H9 (cell line): ENCODE data around the gene ANKRD55. TPM values are rescaled to one million over a fixed set of nuclear protein-coding genes. Genes with fewer than 3 reads are reported as not detected.

Experiments
- DNase-seq: peaks from one replicate; pipeline ENCODE4 v3.0.0-alpha.2; 2017
- H2AFZ ChIP-seq: one replicate; pipeline ENCODE4 v1.6.1; 2013; ENCODE audit warnings: mild to moderate bottlenecking, low read length, control low read depth, moderate library complexity
- H2AK5ac ChIP-seq: 2 replicates; pipeline ENCODE4 v1.6.1; 2013; ENCODE audit warnings: low read length, control low read depth, mixed read lengths; ENCODE audit not compliant: insufficient read length
- H2BK120ac ChIP-seq: one replicate; pipeline ENCODE4 v1.6.1; 2013; ENCODE audit warnings: low read depth, mild to moderate bottlenecking, low read length, control low read depth, inconsistent platforms; ENCODE audit not compliant: poor library complexity, severe bottlenecking
- H2BK12ac ChIP-seq: 2 replicates; pipeline ENCODE4 v1.6.1; 2013; ENCODE audit warnings: low read length, control low read depth, mixed read lengths, low read depth; ENCODE audit not compliant: insufficient read length
- H2BK15ac ChIP-seq: 2 replicates; pipeline ENCODE4 v1.6.1; 2013; ENCODE audit warnings: low read depth, low read length, control low read depth
- H2BK20ac ChIP-seq: one replicate; pipeline ENCODE4 v1.6.1; 2013; ENCODE audit warnings: low read depth, mild to moderate bottlenecking, low read length, control low read depth, inconsistent platforms; ENCODE audit not compliant: poor library complexity, severe bottlenecking
- H2BK5ac ChIP-seq: 2 replicates; pipeline ENCODE4 v1.6.1; 2013; ENCODE audit warnings: low read length, control low read depth, mixed read lengths; ENCODE audit not compliant: insufficient read length
- H3K14ac ChIP-seq: 2 replicates; pipeline ENCODE4 v1.6.1; 2013; ENCODE audit warnings: low read length, control low read depth; ENCODE audit not compliant: insufficient read depth
- H3K18ac ChIP-seq: 2 replicates; pipeline ENCODE4 v1.6.1; 2013; ENCODE audit warnings: low read depth, mild to moderate bottlenecking, mixed read lengths, low read length, control low read depth; ENCODE audit not compliant: insufficient read length
- H3K23ac ChIP-seq: 2 replicates; pipeline ENCODE4 v1.6.1; 2013; ENCODE audit warnings: low read length, control low read depth, mixed read lengths, low read depth; ENCODE audit not compliant: insufficient read length
- H3K23me2 ChIP-seq: 2 replicates; pipeline ENCODE4 v1.6.1; 2013; ENCODE audit warnings: low read depth, mild to moderate bottlenecking, mixed read lengths, low read length, control low read depth; ENCODE audit not compliant: insufficient read length, poor library complexity, severe bottlenecking
- H3K27ac ChIP-seq: 2 replicates; pipeline ENCODE4 v1.5.1; 2013; ENCODE audit warnings: low read length, control low read depth, mixed read lengths, low read depth; ENCODE audit not compliant: insufficient read length
- H3K27me3 ChIP-seq: 2 replicates; pipeline ENCODE4 v1.6.1; 2013; ENCODE audit warnings: low read length, control low read depth, inconsistent platforms; ENCODE audit not compliant: insufficient read depth
- H3K4ac ChIP-seq: 2 replicates; pipeline ENCODE4 v1.6.1; 2013; ENCODE audit warnings: low read depth, mild to moderate bottlenecking, control low read depth, inconsistent platforms, low read length, moderate library complexity
- H3K4me1 ChIP-seq: 2 replicates; pipeline ENCODE4 v1.6.1; 2013; ENCODE audit warnings: low read length, control low read depth, inconsistent platforms; ENCODE audit not compliant: insufficient read depth
- H3K4me2 ChIP-seq: 2 replicates; pipeline ENCODE4 v1.6.1; 2013; ENCODE audit warnings: low read length, control low read depth, mixed read lengths; ENCODE audit not compliant: insufficient read length, insufficient read depth
- H3K56ac ChIP-seq: 2 replicates; pipeline ENCODE4 v1.6.1; 2013; ENCODE audit warnings: low read depth, mild to moderate bottlenecking, mixed read lengths, low read length, control low read depth; ENCODE audit not compliant: insufficient read length
- H3K79me1 ChIP-seq: 2 replicates; pipeline ENCODE4 v1.6.1; 2013; ENCODE audit warnings: low read depth, mild to moderate bottlenecking, moderate library complexity, low read length, control low read depth, inconsistent platforms; ENCODE audit not compliant: insufficient read depth, poor library complexity, severe bottlenecking
- H3K79me2 ChIP-seq: 2 replicates; pipeline ENCODE4 v1.6.1; 2013; ENCODE audit warnings: low read length, control low read depth, inconsistent platforms; ENCODE audit not compliant: insufficient read depth
- H3K9ac ChIP-seq: 2 replicates; pipeline ENCODE4 v1.6.1; 2013; ENCODE audit warnings: low read length, control low read depth, mixed read lengths; ENCODE audit not compliant: insufficient read length; ENCODE audit errors: extremely low read depth
- H3K9me3 ChIP-seq: one replicate; pipeline ENCODE4 v1.6.1; 2013; ENCODE audit warnings: low read depth, low read length, inconsistent platforms; ENCODE audit not compliant: control insufficient read depth
- H3T11ph ChIP-seq: one replicate; pipeline ENCODE4 v1.6.1; 2013; ENCODE audit warnings: mild to moderate bottlenecking, low read length, control low read depth, inconsistent platforms
- H4K20me1 ChIP-seq: one replicate; pipeline ENCODE4 v1.6.1; 2013; ENCODE audit not compliant: control insufficient read depth, insufficient read length, insufficient read depth
- H4K5ac ChIP-seq: 2 replicates; pipeline ENCODE4 v1.6.1; 2013; ENCODE audit warnings: low read depth, mild to moderate bottlenecking, mixed read lengths, low read length, control low read depth; ENCODE audit not compliant: insufficient read length
- H4K8ac ChIP-seq: replicated peaks from 2 replicates; pipeline ENCODE4 v1.6.1; 2013; ENCODE audit warnings: low read length, control low read depth, mixed read lengths, low read depth; ENCODE audit not compliant: insufficient read length
- H4K91ac ChIP-seq: 2 replicates; pipeline ENCODE4 v1.6.1; 2013; ENCODE audit warnings: low read depth, mild to moderate bottlenecking, moderate library complexity, mixed read lengths, low read length, control low read depth; ENCODE audit not compliant: insufficient read length
- H3K27ac Mint-ChIP-seq, 3 experiments: 2 replicates in 2 of 3; 3 replicates in 1 of 3; pipeline ENCODE4 v1.8.0; 2020 to 2021; ENCODE audit warnings: mixed read lengths in 3 of 3, mild to moderate bottlenecking in 1 of 3, moderate library complexity in 1 of 3
- H3K27me3 Mint-ChIP-seq: 2 replicates; pipeline ENCODE4 v1.8.0; 2021; ENCODE audit warnings: low read depth, mild to moderate bottlenecking, moderate library complexity, mixed read lengths
- H3K36me3 Mint-ChIP-seq, 3 experiments: 2 replicates in 2 of 3; 3 replicates in 1 of 3; pipeline ENCODE4 v1.8.0; 2020 to 2021; ENCODE audit warnings: low read depth in 3 of 3, mixed read lengths in 3 of 3; ENCODE audit not compliant: insufficient read depth in 1 of 3
- H3K4me1 Mint-ChIP-seq, 2 experiments: 2 replicates each; pipeline ENCODE4 v1.8.0; 2020; ENCODE audit warnings: mixed read lengths in 2 of 2
- H3K4me3 Mint-ChIP-seq, 2 experiments: 2 replicates in 1 of 2; 3 replicates in 1 of 2; pipeline ENCODE4 v1.8.0; 2020 to 2021; ENCODE audit warnings: mild to moderate bottlenecking in 2 of 2, mixed read lengths in 2 of 2, moderate library complexity in 1 of 2
- H3K9me3 Mint-ChIP-seq, 2 experiments: 2 replicates in 1 of 2; 3 replicates in 1 of 2; pipeline ENCODE4 v1.8.0; 2020; ENCODE audit warnings: mild to moderate bottlenecking in 2 of 2, mixed read lengths in 2 of 2, moderate library complexity in 1 of 2
- CTCF ChIP-seq: fragments of 200-600 bp; sonication (generic); conservative IDR thresholded peaks from 3 replicates; pipeline ENCODE4 v1.8.0; 2021; ENCODE audit warnings: antibody characterized with exemption, mild to moderate bottlenecking
- total RNA-seq: library from RNA; stranded (reverse); gene quantifications from 2 replicates; pipeline ENCODE4 v1.2.1, GENCODE V29; 2021

The ANKRD55 gene
- total RNA-seq, 1 experiment from 2014 or later: not detected

- Histone ChIP-seq H2AK5ac (no peak overlapping the region), H3K23me2 (no peaks in the 10 kb centered on the region), H4K5ac (no peak overlapping the region), H3K4ac (no peak overlapping the region), H3K56ac (no peak overlapping the region), H4K91ac (no peak overlapping the region), H3K9me3 (no peaks in the 10 kb centered on the region), H4K8ac (no peak overlapping the region), H2BK20ac (no peak overlapping the region), H2BK5ac (no peak overlapping the region), H3K79me2 (no peaks in the 10 kb centered on the region), H2BK15ac (no peak overlapping the region), H3K9ac (no peak overlapping the region), H2BK120ac (no peak overlapping the region), H3K14ac (no peak overlapping the region), H3K79me1 (no peaks in the 10 kb centered on the region), H3K18ac (no peak overlapping the region), H2BK12ac (no peak overlapping the region), H3T11ph (no peak overlapping the region), H3K23ac (no peak overlapping the region), H2AFZ (no peak overlapping the region), H3K27me3 (no peaks in the 10 kb centered on the region), H3K27ac (no peak overlapping the region), H3K4me1 (no peaks in the 10 kb centered on the region), H3K4me2 (no peak overlapping the region), H4K20me1 (no peaks in the 10 kb centered on the region)
- H3K4me3 Mint-ChIP-seq: no peak overlapping the region
- no peaks in the 10 kb centered on the region for H3K36me3 Mint-ChIP-seq
- DNase-seq: no peak
- H3K9me3 Mint-ChIP-seq: no peaks in the 10 kb centered on the region
- no peak overlapping the region for H3K27ac Mint-ChIP-seq
- H3K27me3 Mint-ChIP-seq: no peaks in the 10 kb centered on the region
- no peak for TF ChIP-seq CTCF
- H3K4me1 Mint-ChIP-seq: no peaks in the 10 kb centered on the region
These were observed 126.3 kb downstream of the ANKRD55 start for GRCh38 chr5:56106837-56107236.
